SU-DHL-6 (cell line): ENCODE results near the gene PTH.

Experiments
- H2AFZ ChIP-seq: fragments of 200-600 bp; sonication (generic); 2 replicates; pipeline ENCODE4 v1.6.1; 2014; ENCODE audit warnings: low read depth, mild to moderate bottlenecking, moderate library complexity, mixed read lengths, antibody characterized with exemption, low read length; ENCODE audit not compliant: severe bottlenecking
- H3F3A ChIP-seq: fragments of 200-600 bp; shearing (Covaris generic); 2 replicates; pipeline ENCODE4 v1.6.0; 2016; ENCODE audit warnings: antibody characterized with exemption, mild to moderate bottlenecking; ENCODE audit not compliant: insufficient read depth
- H3K27ac ChIP-seq: fragments of 200-600 bp; sonication (generic); 2 replicates; pipeline ENCODE4 v1.5.1; 2016; ENCODE audit warnings: low read depth, mild to moderate bottlenecking, low read length, moderate library complexity, mixed read lengths
- H3K27me3 ChIP-seq: fragments of 200-600 bp; sonication (generic), shearing (Covaris generic); 2 replicates; pipeline ENCODE4 v1.6.0; 2014; ENCODE audit warnings: mild to moderate bottlenecking, low read length
- H3K36me3 ChIP-seq: fragments of 200-600 bp; sonication (generic); 2 replicates; pipeline ENCODE4 v1.6.1; 2014; ENCODE audit warnings: mild to moderate bottlenecking, low read length, mixed read lengths
- H3K4me2 ChIP-seq: fragments of 300-600, 200-600 bp; shearing (Covaris generic), sonication (generic); 2 replicates; pipeline ENCODE4 v1.6.0; 2014; ENCODE audit warnings: low read length, low read depth, mild to moderate bottlenecking; ENCODE audit not compliant: poor library complexity, severe bottlenecking
- H3K4me3 ChIP-seq: fragments of 200-600 bp; sonication (generic); 2 replicates; pipeline ENCODE4 v1.5.1; 2014; ENCODE audit warnings: antibody characterized with exemption, low read length, mild to moderate bottlenecking, mixed read lengths; ENCODE audit not compliant: insufficient read depth, poor library complexity, severe bottlenecking
- H3K79me2 ChIP-seq: fragments of 200-600 bp; sonication (generic); 2 replicates; pipeline ENCODE4 v1.6.1; 2014; ENCODE audit warnings: mild to moderate bottlenecking, low read length, moderate library complexity; ENCODE audit not compliant: insufficient read depth
- H3K9ac ChIP-seq: fragments of 200-600 bp; sonication (generic); 2 replicates; pipeline ENCODE4 v1.7.0; 2014; ENCODE audit warnings: mild to moderate bottlenecking, low read length
- H3K9me2 ChIP-seq: fragments of 200-600 bp; sonication (generic); replicated peaks from 2 replicates; pipeline ENCODE4 v1.6.1; 2014; ENCODE audit warnings: low read length; ENCODE audit not compliant: insufficient read depth
- H3K9me3 ChIP-seq: fragments of 200-600 bp; sonication (generic); 2 replicates; pipeline ENCODE4 v1.6.1; 2014; ENCODE audit warnings: low read length, mixed read lengths; ENCODE audit not compliant: insufficient read depth
- H4K20me1 ChIP-seq: fragments of 200-600 bp; sonication (generic); 2 replicates; pipeline ENCODE4 v1.6.1; 2014; ENCODE audit warnings: low read depth, mild to moderate bottlenecking, antibody characterized with exemption, low read length, moderate library complexity, mixed read lengths
- EZH2phosphoT487 ChIP-seq: fragments of 200-600 bp; sonication (generic), shearing (Covaris generic); conservative IDR thresholded peaks from 2 replicates; pipeline ENCODE4 v1.6.1; 2018; ENCODE audit warnings: mild to moderate bottlenecking, antibody characterized with exemption, low read length, moderate library complexity, mixed read lengths
- TF ChIP-seq, protein P1 (sequence below): fragments of 200-600 bp; sonication (generic); IDR thresholded peaks from one replicate; pipeline ENCODE4 v1.5.1; 2017; ENCODE audit warnings: antibody characterized with exemption, mild to moderate bottlenecking, low read length, moderate library complexity; ENCODE audit not compliant: insufficient read depth, poor library complexity, severe bottlenecking

Gene PTH

DNA sequence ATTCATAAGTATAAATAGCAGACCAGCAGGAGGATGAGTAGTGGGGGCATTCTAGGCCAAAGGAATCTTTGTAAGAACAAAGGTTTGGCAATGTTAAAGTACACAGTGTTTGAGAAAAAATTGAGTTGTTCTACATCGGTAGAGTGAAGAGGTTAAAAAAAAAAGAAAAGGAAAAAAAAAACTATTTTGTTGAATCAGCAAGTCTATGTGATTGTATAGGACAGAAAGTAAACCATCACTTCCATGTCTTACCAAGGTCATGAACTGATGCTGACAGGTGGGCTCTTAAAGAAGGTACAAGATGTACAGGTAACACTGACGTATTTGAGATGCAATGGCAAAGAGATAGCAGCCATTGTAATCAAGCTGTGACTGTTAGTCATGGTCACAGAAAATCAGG lies 29.5 kb upstream of the PTH start:
- H3K79me2 ChIP-seq = no peaks in the 10 kb centered on the region
- no peaks in the 10 kb centered on the region for H3K9me3 ChIP-seq
- H3K9me2 ChIP-seq = no peaks in the 10 kb centered on the region
- H2AFZ ChIP-seq = no peak overlapping the region
- no peaks in the 10 kb centered on the region for H3K27me3 ChIP-seq
- no peak overlapping the region for H3K27ac ChIP-seq
- no peaks in the 10 kb centered on the region for H3K36me3 ChIP-seq
- no peaks in the 10 kb centered on the region for H3F3A ChIP-seq
- TF ChIP-seq, protein P1, sequence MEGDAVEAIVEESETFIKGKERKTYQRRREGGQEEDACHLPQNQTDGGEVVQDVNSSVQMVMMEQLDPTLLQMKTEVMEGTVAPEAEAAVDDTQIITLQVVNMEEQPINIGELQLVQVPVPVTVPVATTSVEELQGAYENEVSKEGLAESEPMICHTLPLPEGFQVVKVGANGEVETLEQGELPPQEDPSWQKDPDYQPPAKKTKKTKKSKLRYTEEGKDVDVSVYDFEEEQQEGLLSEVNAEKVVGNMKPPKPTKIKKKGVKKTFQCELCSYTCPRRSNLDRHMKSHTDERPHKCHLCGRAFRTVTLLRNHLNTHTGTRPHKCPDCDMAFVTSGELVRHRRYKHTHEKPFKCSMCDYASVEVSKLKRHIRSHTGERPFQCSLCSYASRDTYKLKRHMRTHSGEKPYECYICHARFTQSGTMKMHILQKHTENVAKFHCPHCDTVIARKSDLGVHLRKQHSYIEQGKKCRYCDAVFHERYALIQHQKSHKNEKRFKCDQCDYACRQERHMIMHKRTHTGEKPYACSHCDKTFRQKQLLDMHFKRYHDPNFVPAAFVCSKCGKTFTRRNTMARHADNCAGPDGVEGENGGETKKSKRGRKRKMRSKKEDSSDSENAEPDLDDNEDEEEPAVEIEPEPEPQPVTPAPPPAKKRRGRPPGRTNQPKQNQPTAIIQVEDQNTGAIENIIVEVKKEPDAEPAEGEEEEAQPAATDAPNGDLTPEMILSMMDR = no peak
- no peak for TF ChIP-seq EZH2phosphoT487
- no peaks in the 10 kb centered on the region for H4K20me1 ChIP-seq
- no peak overlapping the region for H3K4me2 ChIP-seq
- H3K4me3 ChIP-seq = no peak overlapping the region
- no peak overlapping the region for H3K9ac ChIP-seq

DNA sequence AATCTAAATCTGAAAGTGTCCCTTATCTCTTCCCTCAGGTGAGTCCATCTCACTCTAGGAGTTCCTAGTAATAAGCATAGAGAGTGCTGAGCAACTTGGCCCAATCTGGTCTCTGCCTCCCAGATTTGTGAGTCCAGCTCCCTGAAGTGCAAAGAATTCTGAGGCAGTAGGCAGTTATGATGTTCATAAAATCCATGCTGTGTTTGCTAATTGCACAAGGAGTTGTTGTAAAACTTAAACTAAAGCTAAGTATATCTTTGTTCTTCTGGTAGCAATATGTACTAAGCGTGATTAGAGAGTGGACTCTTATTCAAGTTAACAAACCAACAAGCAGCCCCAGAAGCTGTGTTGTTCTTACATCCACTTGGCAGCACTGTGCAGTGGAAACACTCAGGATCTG lies 7.6 kb upstream of the PTH start:
- Histone ChIP-seq H2AFZ (no peak overlapping the region), H3K36me3 (no peaks in the 10 kb centered on the region), H3K9me3 (no peaks in the 10 kb centered on the region), H3K9me2 (no peaks in the 10 kb centered on the region), H3K27ac (no peak overlapping the region), H3K27me3 (no peaks in the 10 kb centered on the region), H3K79me2 (no peaks in the 10 kb centered on the region), H3K4me3 (no peak overlapping the region), H3K9ac (no peak overlapping the region), H4K20me1 (no peaks in the 10 kb centered on the region), H3F3A (no peaks in the 10 kb centered on the region), H3K4me2 (no peak overlapping the region)
- TF ChIP-seq EZH2phosphoT487 = no peak
- TF ChIP-seq, protein P1 = no peak

DNA sequence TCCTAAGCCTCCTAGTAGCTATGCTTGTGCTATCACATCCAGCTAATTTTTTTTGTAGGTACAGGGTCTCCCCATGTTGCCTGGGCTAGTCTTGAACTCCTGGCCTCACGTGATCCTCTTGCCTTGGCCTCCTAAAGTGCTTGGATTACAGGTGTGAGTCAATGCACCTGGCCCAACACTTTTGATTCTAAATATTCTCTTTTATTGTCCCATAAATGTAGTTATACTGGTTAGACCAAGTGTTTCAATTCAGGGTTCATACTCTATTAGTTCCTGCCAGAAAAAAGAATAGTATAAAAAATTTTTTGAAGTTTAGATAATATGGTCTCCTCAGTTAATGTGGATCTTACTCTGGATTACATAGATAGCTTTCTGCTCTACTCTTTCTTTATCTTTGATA lies 6.7 kb upstream of the PTH start:
- Histone ChIP-seq H3K9me2 (no peaks in the 10 kb centered on the region), H3K79me2 (no peaks in the 10 kb centered on the region), H3K4me3 (no peak overlapping the region), H3K4me2 (no peak overlapping the region), H4K20me1 (no peaks in the 10 kb centered on the region), H3K27ac (no peak overlapping the region), H3K36me3 (no peaks in the 10 kb centered on the region), H2AFZ (no peak overlapping the region), H3K9me3 (no peaks in the 10 kb centered on the region), H3K9ac (no peak overlapping the region), H3F3A (no peaks in the 10 kb centered on the region), H3K27me3 (no peaks in the 10 kb centered on the region)
- no peak for TF ChIP-seq EZH2phosphoT487
- TF ChIP-seq, protein P1 = no peak

DNA sequence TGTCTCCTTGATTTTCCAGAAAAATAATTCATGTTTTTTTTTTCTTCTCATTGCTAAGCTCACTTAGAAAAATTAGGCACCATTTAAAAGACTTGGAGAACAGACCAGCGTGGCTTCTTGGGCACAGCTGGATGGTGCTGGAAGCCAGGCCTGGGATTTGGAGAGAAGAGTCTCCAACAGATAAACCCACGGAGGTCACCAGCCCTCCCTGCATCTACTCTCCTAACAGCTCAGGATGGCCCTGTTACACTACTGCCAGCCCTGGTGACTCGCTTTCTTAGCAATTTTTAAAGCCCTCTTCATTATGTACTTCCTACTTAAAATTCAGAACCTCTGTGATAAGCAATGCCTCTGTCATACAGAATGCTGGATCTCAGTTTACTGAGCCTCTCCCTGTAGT lies 1.7 kb downstream of the PTH start:
- no peaks in the 10 kb centered on the region for H3K79me2 ChIP-seq
- no peaks in the 10 kb centered on the region for H3K9me3 ChIP-seq
- no peak overlapping the region for H3K4me3 ChIP-seq
- H3K4me2 ChIP-seq = no peak overlapping the region
- H3K27me3 ChIP-seq = no peaks in the 10 kb centered on the region
- H3F3A ChIP-seq = no peaks in the 10 kb centered on the region
- no peaks in the 10 kb centered on the region for H3K9me2 ChIP-seq
- no peak for TF ChIP-seq EZH2phosphoT487
- TF ChIP-seq, protein P1 = no peak
- H2AFZ ChIP-seq = no peak overlapping the region
- no peak overlapping the region for H3K9ac ChIP-seq
- H3K27ac ChIP-seq = no peak overlapping the region
- no peaks in the 10 kb centered on the region for H4K20me1 ChIP-seq
- no peaks in the 10 kb centered on the region for H3K36me3 ChIP-seq
